ENCODE measurements around the gene LRPAP1. TPM values are rescaled to one million over a fixed set of nuclear protein-coding genes. Genes with fewer than 3 reads are reported as not detected.

Gene LRPAP1
- total and polyA plus RNA-seq, 10 of the 15 experiments (the other 5 are each of a cell fraction or from before 2014, with no cell fraction given): 1.0 to 100 (median 51.1) TPM

DNA sequence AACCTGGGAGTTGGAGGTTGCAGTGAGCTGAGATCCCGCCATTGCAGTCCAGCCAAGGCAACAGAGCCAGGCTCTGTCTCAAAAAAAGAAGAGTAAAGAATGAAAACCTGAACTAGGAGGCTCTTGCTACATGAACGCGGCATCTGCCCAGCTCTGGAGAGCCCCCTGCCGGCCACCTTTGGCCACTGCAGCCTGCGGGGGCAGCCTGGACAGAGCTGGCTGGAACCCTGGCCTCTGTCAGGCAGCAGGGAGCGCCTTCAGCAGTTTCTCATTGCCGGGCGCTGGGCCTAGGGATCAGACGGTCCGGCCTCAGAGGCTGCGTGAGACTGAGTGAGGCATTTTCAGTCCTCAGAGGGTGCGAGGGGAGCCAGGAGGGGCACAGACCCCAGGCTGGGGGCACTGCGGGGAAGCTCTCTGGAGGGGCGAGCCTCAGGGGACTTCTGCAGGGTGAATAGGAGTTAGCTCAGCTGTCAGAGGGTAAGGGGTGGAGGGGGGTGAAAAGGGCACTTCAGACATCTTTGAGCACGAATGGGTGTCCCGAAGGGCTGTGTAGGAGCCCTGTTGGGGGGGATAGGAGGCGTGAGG, 51.6 kb downstream of the LRPAP1 start:
- FAIRE-seq (peak; percentile 94), ATAC-seq (peak; percentile 78), DNase-seq (ENCODE audit: low read depth, low spot score) (no peak)
- intact Hi-C loops (cut with micrococcal nuclease; ENCODE audit: unreplicated experiment): loop anchor here (1.0 kb wide), 1 partner anchor 134 kb away; no protein-coding TSS in a partner anchor
- Histone ChIP-seq H3K4me2 (ENCODE audit: control insufficient read depth, insufficient read depth) (no peak overlapping the region), H3K9ac (ENCODE audit: control insufficient read depth, insufficient read depth, low read length) (no peak overlapping the region), H3K27ac (ENCODE audit: control insufficient read depth, insufficient read depth) (no peak overlapping the region), H3K27me3 (replicated peaks in 1 of 2; ENCODE audit: control insufficient read depth in 2 of 2, insufficient read depth in 2 of 2, low read length in 1 of 2) (peaks cover 2 to 6% of the 10 kb centered on the region in 2 experiments; a peak in 3 of 4 replicates), H4K20me1 (ENCODE audit: control insufficient read depth, insufficient read depth) (no peaks in the 10 kb centered on the region), H3K79me2 (ENCODE audit: control insufficient read depth, insufficient read depth, low read length) (no peaks in the 10 kb centered on the region), H3K4me3 (no peak overlapping the region), H2AFZ (ENCODE audit: control insufficient read depth, low read depth, low read length) (no peak overlapping the region), H3K4me1 (ENCODE audit: control insufficient read depth, insufficient read depth, low read length) (no peaks in the 10 kb centered on the region; the same call in 1 of the 2 replicates), H3K9me3 (replicated peaks; ENCODE audit: control insufficient read depth, insufficient read depth, low read length) (no peaks in the 10 kb centered on the region), H3K36me3 (ENCODE audit: control insufficient read depth in 2 of 2, insufficient read depth in 2 of 2, low read length in 1 of 2) (no peaks in the 10 kb centered on the region)
- ChIA-PET RAD21 (ENCODE audit: unreplicated experiment) (interaction anchor here (1.2 to 2.9 kb wide), 4 partner anchors 37 to 400 kb away, joined by 3 to 19 read pairs (median 4); no protein-coding TSS in a partner anchor), SMC1A (ENCODE audit: uncharacterized antibody, unreplicated experiment) (interaction anchor here (0.6 to 2.0 kb wide), 6 partner anchors 12 to 1301 kb away, joined by 3 to 7 read pairs (median 3); no protein-coding TSS in a partner anchor), POLR2A (no interaction called here), CTCF (interaction anchor here (0.5 to 2.1 kb wide), 36 partner anchors 9 to 1424 kb away, joined by 3 to 10 read pairs (median 3); no protein-coding TSS in a partner anchor)
- in situ Hi-C loops (cut with MboI): no loop called here
- WGBS (ENCODE audit: insufficient coverage, insufficient replicate concordance, low lambda C conversion rate, missing lambda C conversion rate): 10% methylated on average over 17 of the region's 17 CpGs
- no TSS peak for BruUV-seq (replicated peaks)
- no peak for TF ChIP-seq ZNF217 (IDR thresholded peaks at IDR 0.05)
- peak; percentile 71 for TF ChIP-seq SMC3 (IDR thresholded peaks at IDR 0.05; ENCODE audit: borderline replicate concordance, low read length)
- no peak for TF ChIP-seq JUNB (IDR thresholded peaks at IDR 0.05)
- TF ChIP-seq HDAC2 (IDR thresholded peaks at IDR 0.05): no peak
- TF ChIP-seq, protein P1, sequence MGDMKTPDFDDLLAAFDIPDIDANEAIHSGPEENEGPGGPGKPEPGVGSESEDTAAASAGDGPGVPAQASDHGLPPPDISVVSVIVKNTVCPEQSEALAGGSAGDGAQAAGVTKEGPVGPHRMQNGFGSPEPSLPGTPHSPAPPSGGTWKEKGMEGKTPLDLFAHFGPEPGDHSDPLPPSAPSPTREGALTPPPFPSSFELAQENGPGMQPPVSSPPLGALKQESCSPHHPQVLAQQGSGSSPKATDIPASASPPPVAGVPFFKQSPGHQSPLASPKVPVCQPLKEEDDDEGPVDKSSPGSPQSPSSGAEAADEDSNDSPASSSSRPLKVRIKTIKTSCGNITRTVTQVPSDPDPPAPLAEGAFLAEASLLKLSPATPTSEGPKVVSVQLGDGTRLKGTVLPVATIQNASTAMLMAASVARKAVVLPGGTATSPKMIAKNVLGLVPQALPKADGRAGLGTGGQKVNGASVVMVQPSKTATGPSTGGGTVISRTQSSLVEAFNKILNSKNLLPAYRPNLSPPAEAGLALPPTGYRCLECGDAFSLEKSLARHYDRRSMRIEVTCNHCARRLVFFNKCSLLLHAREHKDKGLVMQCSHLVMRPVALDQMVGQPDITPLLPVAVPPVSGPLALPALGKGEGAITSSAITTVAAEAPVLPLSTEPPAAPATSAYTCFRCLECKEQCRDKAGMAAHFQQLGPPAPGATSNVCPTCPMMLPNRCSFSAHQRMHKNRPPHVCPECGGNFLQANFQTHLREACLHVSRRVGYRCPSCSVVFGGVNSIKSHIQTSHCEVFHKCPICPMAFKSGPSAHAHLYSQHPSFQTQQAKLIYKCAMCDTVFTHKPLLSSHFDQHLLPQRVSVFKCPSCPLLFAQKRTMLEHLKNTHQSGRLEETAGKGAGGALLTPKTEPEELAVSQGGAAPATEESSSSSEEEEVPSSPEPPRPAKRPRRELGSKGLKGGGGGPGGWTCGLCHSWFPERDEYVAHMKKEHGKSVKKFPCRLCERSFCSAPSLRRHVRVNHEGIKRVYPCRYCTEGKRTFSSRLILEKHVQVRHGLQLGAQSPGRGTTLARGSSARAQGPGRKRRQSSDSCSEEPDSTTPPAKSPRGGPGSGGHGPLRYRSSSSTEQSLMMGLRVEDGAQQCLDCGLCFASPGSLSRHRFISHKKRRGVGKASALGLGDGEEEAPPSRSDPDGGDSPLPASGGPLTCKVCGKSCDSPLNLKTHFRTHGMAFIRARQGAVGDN (IDR thresholded peaks at IDR 0.05): no peak
- TF ChIP-seq YY1 (IDR thresholded peaks at IDR 0.05; ENCODE audit: low read depth, low read length): 0 out of 2 replicates have a peak, but pooled peaks have one; percentile 57
- TF ChIP-seq JUND (IDR thresholded peaks at IDR 0.05; ENCODE audit: low read depth, low read length): no peak
- no peak for TF ChIP-seq NR2C1 (IDR thresholded peaks at IDR 0.05)
- no peak for TF ChIP-seq BACH1 (IDR thresholded peaks at IDR 0.05; ENCODE audit: borderline replicate concordance)
- TF ChIP-seq, protein P2, sequence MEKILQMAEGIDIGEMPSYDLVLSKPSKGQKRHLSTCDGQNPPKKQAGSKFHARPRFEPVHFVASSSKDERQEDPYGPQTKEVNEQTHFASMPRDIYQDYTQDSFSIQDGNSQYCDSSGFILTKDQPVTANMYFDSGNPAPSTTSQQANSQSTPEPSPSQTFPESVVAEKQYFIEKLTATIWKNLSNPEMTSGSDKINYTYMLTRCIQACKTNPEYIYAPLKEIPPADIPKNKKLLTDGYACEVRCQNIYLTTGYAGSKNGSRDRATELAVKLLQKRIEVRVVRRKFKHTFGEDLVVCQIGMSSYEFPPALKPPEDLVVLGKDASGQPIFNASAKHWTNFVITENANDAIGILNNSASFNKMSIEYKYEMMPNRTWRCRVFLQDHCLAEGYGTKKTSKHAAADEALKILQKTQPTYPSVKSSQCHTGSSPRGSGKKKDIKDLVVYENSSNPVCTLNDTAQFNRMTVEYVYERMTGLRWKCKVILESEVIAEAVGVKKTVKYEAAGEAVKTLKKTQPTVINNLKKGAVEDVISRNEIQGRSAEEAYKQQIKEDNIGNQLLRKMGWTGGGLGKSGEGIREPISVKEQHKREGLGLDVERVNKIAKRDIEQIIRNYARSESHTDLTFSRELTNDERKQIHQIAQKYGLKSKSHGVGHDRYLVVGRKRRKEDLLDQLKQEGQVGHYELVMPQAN (conservative IDR thresholded peaks at IDR 0.05): no peak
- no peak for TF ChIP-seq PAX5 (IDR thresholded peaks at IDR 0.05; ENCODE audit: borderline replicate concordance, low read depth, low read length)
- TF ChIP-seq, protein P3, sequence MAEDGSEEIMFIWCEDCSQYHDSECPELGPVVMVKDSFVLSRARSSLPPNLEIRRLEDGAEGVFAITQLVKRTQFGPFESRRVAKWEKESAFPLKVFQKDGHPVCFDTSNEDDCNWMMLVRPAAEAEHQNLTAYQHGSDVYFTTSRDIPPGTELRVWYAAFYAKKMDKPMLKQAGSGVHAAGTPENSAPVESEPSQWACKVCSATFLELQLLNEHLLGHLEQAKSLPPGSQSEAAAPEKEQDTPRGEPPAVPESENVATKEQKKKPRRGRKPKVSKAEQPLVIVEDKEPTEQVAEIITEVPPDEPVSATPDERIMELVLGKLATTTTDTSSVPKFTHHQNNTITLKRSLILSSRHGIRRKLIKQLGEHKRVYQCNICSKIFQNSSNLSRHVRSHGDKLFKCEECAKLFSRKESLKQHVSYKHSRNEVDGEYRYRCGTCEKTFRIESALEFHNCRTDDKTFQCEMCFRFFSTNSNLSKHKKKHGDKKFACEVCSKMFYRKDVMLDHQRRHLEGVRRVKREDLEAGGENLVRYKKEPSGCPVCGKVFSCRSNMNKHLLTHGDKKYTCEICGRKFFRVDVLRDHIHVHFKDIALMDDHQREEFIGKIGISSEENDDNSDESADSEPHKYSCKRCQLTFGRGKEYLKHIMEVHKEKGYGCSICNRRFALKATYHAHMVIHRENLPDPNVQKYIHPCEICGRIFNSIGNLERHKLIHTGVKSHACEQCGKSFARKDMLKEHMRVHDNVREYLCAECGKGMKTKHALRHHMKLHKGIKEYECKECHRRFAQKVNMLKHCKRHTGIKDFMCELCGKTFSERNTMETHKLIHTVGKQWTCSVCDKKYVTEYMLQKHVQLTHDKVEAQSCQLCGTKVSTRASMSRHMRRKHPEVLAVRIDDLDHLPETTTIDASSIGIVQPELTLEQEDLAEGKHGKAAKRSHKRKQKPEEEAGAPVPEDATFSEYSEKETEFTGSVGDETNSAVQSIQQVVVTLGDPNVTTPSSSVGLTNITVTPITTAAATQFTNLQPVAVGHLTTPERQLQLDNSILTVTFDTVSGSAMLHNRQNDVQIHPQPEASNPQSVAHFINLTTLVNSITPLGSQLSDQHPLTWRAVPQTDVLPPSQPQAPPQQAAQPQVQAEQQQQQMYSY (CRISPR knock-in tag; IDR thresholded peaks at IDR 0.05): no peak
- no peak for TF ChIP-seq PML (IDR thresholded peaks at IDR 0.05; ENCODE audit: low read length)

All from GM12878 (cell line).